Measurements from ENCODE around the gene RTN1. TPM values are rescaled to one million over a fixed set of nuclear protein-coding genes. Genes with fewer than 3 reads are reported as not detected.
A peak's percentile ranks its signal among the peaks of the same experiment; 100 is the strongest.

RTN1 gene
- total RNA-seq, 4 donors from 2014 or later, result 2.9 to 13.6 (median 9.2) TPM

DNA sequence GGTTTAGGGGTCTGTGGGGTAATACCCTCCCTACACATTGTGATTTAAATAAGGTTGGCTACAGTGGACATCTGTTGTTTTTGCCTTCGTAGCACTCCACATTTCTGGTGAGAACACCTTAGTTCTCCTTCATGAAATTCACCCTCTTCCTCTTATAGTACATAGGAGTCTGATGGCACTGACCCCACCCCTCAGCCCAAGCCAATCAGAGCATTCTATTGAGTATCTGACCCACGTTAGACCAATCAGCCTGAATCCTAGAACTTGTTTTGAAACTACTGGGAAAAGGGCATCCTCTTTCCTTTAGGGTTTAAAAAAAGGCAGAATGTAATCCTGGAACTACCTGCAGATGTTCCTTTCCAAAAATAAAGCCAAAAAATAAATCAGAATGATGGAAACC lies 33.6 kb upstream of the RTN1 start:
- H3K4me3 ChIP-seq, result no peak overlapping the region
- 61% methylated on average over 2 of the region's 2 CpGs for WGBS
- H3K27me3 ChIP-seq, result no peaks in the 10 kb centered on the region
- intact Hi-C loops (cut with DNase I), result no loop called here
- TF ChIP-seq POLR2AphosphoS5 (IDR thresholded peaks at IDR 0.05) (no peak), POLR2A (IDR thresholded peaks at IDR 0.05; ENCODE audit: low read depth) (no peak), EP300 (IDR thresholded peaks at IDR 0.05) (no peak)
- TF ChIP-seq, protein P1, sequence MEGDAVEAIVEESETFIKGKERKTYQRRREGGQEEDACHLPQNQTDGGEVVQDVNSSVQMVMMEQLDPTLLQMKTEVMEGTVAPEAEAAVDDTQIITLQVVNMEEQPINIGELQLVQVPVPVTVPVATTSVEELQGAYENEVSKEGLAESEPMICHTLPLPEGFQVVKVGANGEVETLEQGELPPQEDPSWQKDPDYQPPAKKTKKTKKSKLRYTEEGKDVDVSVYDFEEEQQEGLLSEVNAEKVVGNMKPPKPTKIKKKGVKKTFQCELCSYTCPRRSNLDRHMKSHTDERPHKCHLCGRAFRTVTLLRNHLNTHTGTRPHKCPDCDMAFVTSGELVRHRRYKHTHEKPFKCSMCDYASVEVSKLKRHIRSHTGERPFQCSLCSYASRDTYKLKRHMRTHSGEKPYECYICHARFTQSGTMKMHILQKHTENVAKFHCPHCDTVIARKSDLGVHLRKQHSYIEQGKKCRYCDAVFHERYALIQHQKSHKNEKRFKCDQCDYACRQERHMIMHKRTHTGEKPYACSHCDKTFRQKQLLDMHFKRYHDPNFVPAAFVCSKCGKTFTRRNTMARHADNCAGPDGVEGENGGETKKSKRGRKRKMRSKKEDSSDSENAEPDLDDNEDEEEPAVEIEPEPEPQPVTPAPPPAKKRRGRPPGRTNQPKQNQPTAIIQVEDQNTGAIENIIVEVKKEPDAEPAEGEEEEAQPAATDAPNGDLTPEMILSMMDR (IDR thresholded peaks at IDR 0.05), result no peak
- no peaks in the 10 kb centered on the region for H3K36me3 ChIP-seq
- H3K4me1 ChIP-seq, result no peaks in the 10 kb centered on the region
- no peak overlapping the region for H3K27ac ChIP-seq (replicated peaks in 1 of 4)
- no peak for DNase-seq (ENCODE audit: extremely low spot score)
- peaks cover 0 to 8% (median 0%) of the 10 kb centered on the region in 4 donors for H3K9me3 ChIP-seq

DNA sequence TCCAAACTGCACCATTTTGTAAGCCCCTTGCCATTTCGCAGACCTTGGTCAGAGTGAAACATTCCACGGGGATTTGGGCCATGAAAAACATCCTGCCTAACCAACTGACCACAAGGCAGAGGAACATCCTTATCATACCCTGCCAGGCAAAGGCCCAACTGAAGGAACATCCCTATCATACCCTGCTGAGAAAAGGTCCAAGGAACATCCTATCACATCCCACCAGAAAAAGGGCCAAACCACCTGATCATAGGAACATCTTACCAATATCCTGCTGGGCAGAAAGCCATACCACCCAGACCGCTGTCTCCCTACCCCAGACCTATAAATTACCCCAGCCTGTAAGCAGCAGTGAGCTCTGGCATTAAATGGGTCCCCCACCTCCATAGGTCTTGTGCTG lies 30.0 kb upstream of the RTN1 start:
- Histone ChIP-seq H3K9me3 (peaks cover 0 to 8% (median 0%) of the 10 kb centered on the region in 4 donors), H3K4me1 (no peaks in the 10 kb centered on the region), H3K36me3 (no peaks in the 10 kb centered on the region), H3K4me3 (no peak overlapping the region), H3K27me3 (no peaks in the 10 kb centered on the region), H3K27ac (replicated peaks in 1 of 4) (no peak overlapping the region)
- 77% methylated on average over 3 of the region's 3 CpGs for WGBS
- intact Hi-C loops (cut with DNase I), result no loop called here
- no peak for DNase-seq (ENCODE audit: extremely low spot score)
- TF ChIP-seq, protein P1 (IDR thresholded peaks at IDR 0.05), result no peak
- TF ChIP-seq POLR2AphosphoS5 (IDR thresholded peaks at IDR 0.05) (no peak), EP300 (IDR thresholded peaks at IDR 0.05) (no peak), POLR2A (IDR thresholded peaks at IDR 0.05; ENCODE audit: low read depth) (no peak)

DNA sequence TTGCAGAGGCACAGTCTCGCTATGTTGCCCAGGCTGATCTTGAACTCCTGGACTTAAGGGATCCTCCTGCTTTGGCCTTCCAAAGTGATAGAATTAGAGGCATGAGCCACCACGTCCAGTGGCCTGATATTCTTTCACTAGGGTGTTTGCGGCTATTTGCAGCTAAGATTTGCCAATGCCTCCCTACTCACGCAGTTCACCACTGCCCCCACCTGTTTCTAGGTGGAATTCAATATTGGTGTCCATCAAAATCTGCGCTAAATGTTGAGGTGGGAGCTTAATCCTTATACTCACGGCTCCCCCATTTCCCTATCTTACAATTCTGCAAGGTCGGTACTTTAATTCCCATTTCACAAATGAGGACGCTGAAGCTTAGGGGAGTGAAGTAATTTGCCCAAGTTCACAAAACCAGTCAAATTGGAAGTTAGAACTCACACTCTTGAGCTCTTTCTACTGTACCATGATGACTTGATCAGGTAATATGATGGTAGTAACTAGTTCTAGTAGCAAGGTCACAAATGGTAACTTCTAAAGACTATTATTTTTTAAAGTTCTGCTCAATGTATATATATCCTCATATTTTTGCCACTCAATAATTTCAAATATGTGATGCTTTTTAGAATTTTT lies 27.3 kb upstream of the RTN1 start:
- H3K4me1 ChIP-seq, result no peaks in the 10 kb centered on the region
- no peaks in the 10 kb centered on the region for H3K27me3 ChIP-seq
- WGBS, result 38% methylated on average over 8 of the region's 8 CpGs

DNA sequence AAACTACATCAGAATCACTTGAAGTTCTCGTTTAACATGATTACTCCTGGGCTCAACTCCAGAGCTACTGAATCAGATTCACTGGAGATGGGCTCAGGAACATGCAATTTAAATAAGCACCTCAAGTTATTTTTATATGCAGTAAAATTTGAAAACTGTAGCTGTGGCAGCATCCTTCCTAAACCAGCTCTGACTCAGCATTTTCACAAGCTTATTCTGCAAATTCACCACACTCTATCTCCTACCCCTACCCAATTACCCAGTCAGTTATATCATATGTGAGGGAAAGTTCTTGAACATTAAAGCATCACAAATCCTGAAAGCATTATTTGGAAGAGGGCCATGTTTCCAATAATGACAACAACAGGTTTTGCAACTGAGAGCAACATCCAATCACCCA lies 25.1 kb upstream of the RTN1 start:
- H3K4me1 ChIP-seq, result no peaks in the 10 kb centered on the region
- no peak overlapping the region for H3K4me3 ChIP-seq
- no peak for TF ChIP-seq POLR2A (IDR thresholded peaks at IDR 0.05; ENCODE audit: low read depth)
- TF ChIP-seq EP300 (IDR thresholded peaks at IDR 0.05), result no peak
- TF ChIP-seq, protein P1 (IDR thresholded peaks at IDR 0.05), result no peak
- TF ChIP-seq POLR2AphosphoS5 (IDR thresholded peaks at IDR 0.05), result no peak
- DNase-seq (ENCODE audit: extremely low spot score), result no peak
- no peaks in the 10 kb centered on the region for H3K27me3 ChIP-seq
- WGBS, result 37% methylated on average over 1 of the region's 1 CpG
- H3K9me3 ChIP-seq, result no peaks in the 10 kb centered on the region
- H3K36me3 ChIP-seq, result no peaks in the 10 kb centered on the region
- no peak overlapping the region for H3K27ac ChIP-seq (replicated peaks in 1 of 4)
- intact Hi-C loops (cut with DNase I), result no loop called here

More for the DNA sequence above, 27.3 kb upstream of the RTN1 start:
- peaks cover 0 to 8% (median 0%) of the 10 kb centered on the region in 4 donors for H3K9me3 ChIP-seq
- no peak for DNase-seq (ENCODE audit: extremely low spot score)
- H3K27ac ChIP-seq (replicated peaks in 1 of 4), result no peak overlapping the region
- no peak for TF ChIP-seq EP300 (IDR thresholded peaks at IDR 0.05)
- TF ChIP-seq, protein P1 (IDR thresholded peaks at IDR 0.05), result peak; percentile 11 to 22 (median 12)
- no peak for TF ChIP-seq POLR2AphosphoS5 (IDR thresholded peaks at IDR 0.05)
- no peak for TF ChIP-seq POLR2A (IDR thresholded peaks at IDR 0.05; ENCODE audit: low read depth)
- no peak overlapping the region for H3K4me3 ChIP-seq
- intact Hi-C loops (cut with DNase I), result no loop called here
- no peaks in the 10 kb centered on the region for H3K36me3 ChIP-seq

DNA sequence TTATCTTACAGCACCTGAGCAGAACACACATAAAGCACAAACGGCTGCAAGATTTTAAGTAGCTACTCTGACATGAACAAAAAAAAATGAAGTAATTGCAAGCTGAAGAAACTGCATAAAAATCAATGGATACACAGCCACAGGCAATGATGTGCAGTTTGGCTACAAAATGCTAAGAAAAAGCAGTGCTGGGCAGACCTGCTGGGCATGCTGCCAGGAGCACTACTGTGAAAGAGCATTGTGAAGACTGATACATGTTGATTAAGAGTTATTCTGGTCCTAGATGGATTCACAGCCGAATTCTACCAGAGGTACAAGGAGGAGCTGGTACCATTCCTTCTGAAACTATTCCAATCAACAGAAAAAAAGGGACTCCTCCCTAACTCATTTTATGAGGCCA lies 20.1 kb upstream of the RTN1 start:
- no peak for TF ChIP-seq POLR2A (IDR thresholded peaks at IDR 0.05; ENCODE audit: low read depth)
- no peak for TF ChIP-seq EP300 (IDR thresholded peaks at IDR 0.05)
- TF ChIP-seq, protein P1 (IDR thresholded peaks at IDR 0.05), result no peak
- TF ChIP-seq POLR2AphosphoS5 (IDR thresholded peaks at IDR 0.05), result no peak
- WGBS, result 71% methylated on average over 2 of the region's 2 CpGs
- no peaks in the 10 kb centered on the region for H3K9me3 ChIP-seq

More for the DNA sequence above, 20.1 kb upstream of the RTN1 start:
- no peak overlapping the region for H3K4me3 ChIP-seq
- H3K27me3 ChIP-seq, result no peaks in the 10 kb centered on the region
- H3K27ac ChIP-seq (replicated peaks in 1 of 4), result no peak overlapping the region
- DNase-seq (ENCODE audit: extremely low spot score), result no peak
- no peaks in the 10 kb centered on the region for H3K36me3 ChIP-seq
- no peaks in the 10 kb centered on the region for H3K4me1 ChIP-seq
- intact Hi-C loops (cut with DNase I), result no loop called here
